Melanocyte of skin (primary cell): ENCODE data around the gene GIN1. TPM values are rescaled to one million over a fixed set of nuclear protein-coding genes. Genes with fewer than 3 reads are reported as not detected.

Source experiments
- total RNA-seq, 2 donors: library from RNA; depleted of rRNA; stranded (reverse); fragments of >200 nt; gene quantifications; 2 replicates each; pipeline ENCODE4 v1.2.3, GENCODE V29; 2012

The GIN1 gene, protein sequence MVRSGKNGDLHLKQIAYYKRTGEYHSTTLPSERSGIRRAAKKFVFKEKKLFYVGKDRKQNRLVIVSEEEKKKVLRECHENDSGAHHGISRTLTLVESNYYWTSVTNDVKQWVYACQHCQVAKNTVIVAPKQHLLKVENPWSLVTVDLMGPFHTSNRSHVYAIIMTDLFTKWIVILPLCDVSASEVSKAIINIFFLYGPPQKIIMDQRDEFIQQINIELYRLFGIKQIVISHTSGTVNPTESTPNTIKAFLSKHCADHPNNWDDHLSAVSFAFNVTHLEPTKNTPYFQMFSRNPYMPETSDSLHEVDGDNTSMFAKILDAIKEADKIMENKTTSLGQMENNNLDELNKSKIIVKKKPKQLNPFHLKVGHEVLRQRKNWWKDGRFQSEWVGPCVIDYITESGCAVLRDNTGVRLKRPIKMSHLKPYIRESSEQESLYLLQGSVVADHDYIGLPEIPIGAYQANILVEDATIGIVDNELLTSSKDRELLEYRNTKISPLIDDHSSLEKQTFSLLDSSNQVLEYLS
- 1 to 10 TPM; 3.3 to 6.5 TPM for total RNA-seq

DNA sequence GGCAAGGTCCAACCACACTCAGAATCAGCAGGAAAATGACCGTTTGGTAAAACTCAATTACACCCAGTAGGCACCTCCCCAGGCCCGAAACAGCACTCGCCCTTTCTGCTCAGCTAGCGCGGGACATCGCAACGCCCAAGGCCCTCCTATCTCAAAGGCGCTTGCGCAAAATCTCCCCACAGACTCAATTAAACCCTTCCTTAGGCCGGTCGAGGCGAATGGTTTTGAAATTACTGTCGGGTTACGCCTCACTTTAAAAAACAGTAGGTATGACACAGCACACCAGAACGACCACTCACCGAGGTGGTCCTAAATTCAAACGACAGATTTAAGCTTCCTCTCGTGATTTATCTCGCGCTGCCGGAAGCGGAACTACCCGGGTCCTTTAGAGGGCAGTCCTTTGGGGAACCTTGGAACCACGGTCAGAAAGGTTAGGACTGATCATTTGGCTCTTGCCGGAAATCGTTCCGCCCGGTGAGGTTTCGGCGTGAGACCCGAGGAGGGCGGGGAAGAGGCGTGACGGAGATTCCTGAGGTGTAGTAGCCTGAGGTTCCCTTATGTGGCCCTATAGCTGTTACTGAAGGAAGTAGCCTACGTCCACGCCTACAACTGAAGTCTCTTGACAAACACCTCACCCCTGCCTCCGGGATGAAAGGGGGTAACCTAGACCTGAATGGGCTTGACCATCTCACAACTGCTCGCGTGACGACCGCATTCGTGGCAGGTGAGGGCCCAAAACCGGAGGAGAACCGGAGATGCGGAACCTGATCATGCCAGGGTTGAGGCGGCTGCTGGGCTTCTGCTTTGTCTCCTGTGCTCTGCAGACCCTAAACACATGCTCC, at the start of gene GIN1, which contains the start of gene PPIP5K2:
GIN1 (minus strand) TSS at position 374 of the 842 bp plus-strand sequence. CDS start 11,431 bp downstream, outside the sequence.
PPIP5K2 (plus strand) TSS at position 537 of the 842 bp plus-strand sequence. CDS start 9,289 bp downstream, outside the sequence.

Other genes with a start within 250 kb of the GIN1 start
- 10 to 100 TPM; 56.8 to 75.6 TPM for gene PPIP5K2, start 163 bp upstream of the GIN1 start, total RNA-seq
- gene MACIR, start 138.6 kb upstream of the GIN1 start, total RNA-seq: 10 to 100 TPM in 1 of 2 donors, 1 to 10 TPM in 1; 8.3 to 27.3 TPM